SK-N-SH treated with all-trans-retinoic acid at 6 μM for 48 hours (cell line): ENCODE measurements around the gene DNAAF2.

Experiments used
- ARNTL ChIP-seq: fragments of 450-650 bp; formaldehyde crosslinking; IDR thresholded peaks from 2 replicates; pipeline ENCODE4 v1.5.0; 2020; ENCODE audit warnings: low read depth, mild to moderate bottlenecking, moderate library complexity, borderline replicate concordance
- CSDC2 ChIP-seq: fragments of 250-450 bp; sonication (Bioruptor Pico); IDR thresholded peaks from 2 replicates; pipeline ENCODE4 v1.5.0; 2020; ENCODE audit warnings: mild to moderate bottlenecking, moderate library complexity
- CSRNP3 ChIP-seq: fragments of 250-450 bp; sonication (Bioruptor Pico); IDR thresholded peaks from 2 replicates; pipeline ENCODE4 v1.5.1; 2021; ENCODE audit warnings: mild to moderate bottlenecking, moderate library complexity
- OSR1 ChIP-seq: fragments of 250-450 bp; sonication (Bioruptor Pico); IDR thresholded peaks from 2 replicates; pipeline ENCODE4 v1.8.0; 2022; ENCODE audit warnings: moderate library complexity, mild to moderate bottlenecking, inconsistent platforms
- PATZ1 ChIP-seq: fragments of 250-450 bp; sonication (Bioruptor Pico); IDR thresholded peaks from 2 replicates; pipeline ENCODE4 v1.8.0; 2020; ENCODE audit warnings: mild to moderate bottlenecking, moderate library complexity, borderline replicate concordance
- RARB ChIP-seq: fragments of 250-450 bp; sonication (Bioruptor Pico); IDR thresholded peaks from 2 replicates; pipeline ENCODE4 v1.8.0; 2021; ENCODE audit warnings: mild to moderate bottlenecking, moderate library complexity
- TCF4 ChIP-seq: fragments of 250-450 bp; sonication (Bioruptor Pico); IDR thresholded peaks from 2 replicates; pipeline ENCODE4 v1.8.0; 2021; ENCODE audit warnings: mild to moderate bottlenecking, moderate library complexity, borderline replicate concordance
- TOX ChIP-seq: fragments of 250-450 bp; sonication (Bioruptor Pico); IDR thresholded peaks from 2 replicates; pipeline ENCODE4 v1.8.0; 2021; ENCODE audit warnings: mild to moderate bottlenecking, moderate library complexity, borderline replicate concordance
- ZFP30 ChIP-seq: fragments of 450-650 bp; formaldehyde crosslinking; IDR thresholded peaks from 2 replicates; pipeline ENCODE4 v1.5.0; 2022; ENCODE audit warnings: mild to moderate bottlenecking, moderate library complexity
- ZNF8 ChIP-seq: fragments of 450-650 bp; formaldehyde crosslinking; IDR thresholded peaks from 2 replicates; pipeline ENCODE4 v1.5.0; 2020; ENCODE audit warnings: mild to moderate bottlenecking, moderate library complexity

GRCh38 chr14:49623941-49624839 is 10.9 kb downstream of the DNAAF2 start:
- TF ChIP-seq ZFP30 (CRISPR knock-in tag) (no peak), RARB (CRISPR knock-in tag) (no peak), PATZ1 (CRISPR knock-in tag) (no peak), CSDC2 (CRISPR knock-in tag) (no peak), TCF4 (CRISPR knock-in tag) (no peak), ARNTL (no peak), TOX (no peak), CSRNP3 (CRISPR knock-in tag) (no peak), ZNF8 (CRISPR knock-in tag) (no peak), OSR1 (CRISPR knock-in tag) (no peak)
